Mesenchymal stem cell (in vitro differentiated cells and primary cell): ENCODE measurements around the gene SLC4A1AP.
"Not testable (repeated sequence)": the region's sequence is repeated elsewhere in the genome, so short reads cannot be mapped to it uniquely, and the experiment has no call there.

ENCODE experiments used
- DNase-seq: peaks from one replicate; pipeline ENCODE4 v3.0.0-alpha.2; 2013
- H2AFZ ChIP-seq: one replicate; pipeline ENCODE4 v1.6.1; 2013; ENCODE audit warnings: low read depth, mild to moderate bottlenecking, control low read depth, inconsistent platforms, low read length, moderate library complexity
- H2AK5ac ChIP-seq: 2 replicates; pipeline ENCODE4 v1.6.1; 2013; ENCODE audit warnings: low read length, moderate library complexity, mild to moderate bottlenecking, inconsistent platforms; ENCODE audit not compliant: severe bottlenecking
- H2BK120ac ChIP-seq: one replicate; pipeline ENCODE4 v1.6.1; 2013; ENCODE audit warnings: low read depth, mild to moderate bottlenecking, inconsistent platforms, low read length, moderate library complexity
- H2BK12ac ChIP-seq, 2 experiments: one replicate each; pipeline ENCODE4 v1.6.1; 2013; ENCODE audit warnings: inconsistent platforms in 2 of 2, low read length in 2 of 2, mild to moderate bottlenecking in 2 of 2, moderate library complexity in 2 of 2, control low read depth in 1 of 2
- H2BK15ac ChIP-seq: one replicate; pipeline ENCODE4 v1.6.1; 2013; ENCODE audit warnings: mild to moderate bottlenecking, low read depth, inconsistent platforms; ENCODE audit not compliant: poor library complexity, severe bottlenecking
- H2BK5ac ChIP-seq: 2 replicates; pipeline ENCODE4 v1.6.1; 2013; ENCODE audit warnings: low read depth, mild to moderate bottlenecking, low read length, control low read depth, inconsistent platforms; ENCODE audit not compliant: poor library complexity, severe bottlenecking
- H3K14ac ChIP-seq, 2 experiments: one replicate each; pipeline ENCODE4 v1.6.1; 2013; ENCODE audit warnings: inconsistent platforms in 2 of 2, low read length in 2 of 2, control low read depth in 1 of 2, mild to moderate bottlenecking in 1 of 2, moderate library complexity in 1 of 2
- H3K18ac ChIP-seq, 2 experiments: one replicate each; pipeline ENCODE4 v1.6.1; 2013; ENCODE audit warnings: inconsistent platforms in 2 of 2, low read length in 2 of 2, control low read depth in 1 of 2, low read depth in 1 of 2, mild to moderate bottlenecking in 1 of 2
- H3K23ac ChIP-seq, 2 experiments: one replicate each; pipeline ENCODE4 v1.6.1; 2013; ENCODE audit warnings: inconsistent platforms in 2 of 2, low read length in 2 of 2, mild to moderate bottlenecking in 2 of 2, moderate library complexity in 2 of 2, control low read depth in 1 of 2
- H3K27ac ChIP-seq: 2 replicates; pipeline ENCODE4 v1.5.1; 2013; ENCODE audit warnings: mild to moderate bottlenecking, moderate library complexity, low read length, control low read depth, inconsistent platforms; ENCODE audit not compliant: poor library complexity, severe bottlenecking
- H3K27me3 ChIP-seq, 2 experiments: 2 replicates each; pipeline versions ENCODE4 v1.6.1 to v1.7.0; 2013; ENCODE audit warnings: low read length in 2 of 2, mild to moderate bottlenecking in 2 of 2, moderate library complexity in 2 of 2, control low read depth in 1 of 2, inconsistent platforms in 1 of 2; ENCODE audit not compliant: control insufficient read depth in 1 of 2, insufficient read depth in 1 of 2
- H3K36me3 ChIP-seq, 2 experiments: 2 replicates each; pipeline versions ENCODE4 v1.6.1 to v1.7.0; 2013; ENCODE audit warnings: low read length in 2 of 2, control low read depth in 1 of 2, inconsistent platforms in 1 of 2, low read depth in 1 of 2, mild to moderate bottlenecking in 1 of 2; ENCODE audit not compliant: insufficient read depth in 2 of 2, control insufficient read depth in 1 of 2
- H3K4ac ChIP-seq, 2 experiments: one replicate each; pipeline ENCODE4 v1.6.1; 2013; ENCODE audit warnings: inconsistent platforms in 2 of 2, low read length in 2 of 2, mild to moderate bottlenecking in 2 of 2, moderate library complexity in 2 of 2, control low read depth in 1 of 2, low read depth in 1 of 2
- H3K4me1 ChIP-seq: 2 replicates; pipeline ENCODE4 v1.6.1; 2013; ENCODE audit warnings: low read depth, low read length, control low read depth; ENCODE audit not compliant: control insufficient read depth, insufficient read depth
- H3K4me2 ChIP-seq: 2 replicates; pipeline ENCODE4 v1.6.1; 2013; ENCODE audit warnings: low read length, mild to moderate bottlenecking, inconsistent platforms; ENCODE audit not compliant: poor library complexity, severe bottlenecking
- H3K4me3 ChIP-seq, 2 experiments: 2 replicates each; pipeline versions ENCODE4 v1.5.1 to v1.7.0; 2013; ENCODE audit warnings: low read length in 2 of 2, mild to moderate bottlenecking in 2 of 2, control low read depth in 1 of 2, low read depth in 1 of 2; ENCODE audit not compliant: insufficient read depth in 1 of 2
- H3K79me1 ChIP-seq: replicated peaks from 2 replicates; pipeline ENCODE4 v1.6.1; 2013; ENCODE audit warnings: mild to moderate bottlenecking, control low read depth, low read length, inconsistent platforms; ENCODE audit not compliant: poor library complexity, severe bottlenecking
- H3K9ac ChIP-seq: 2 replicates; pipeline ENCODE4 v1.7.0; 2013; ENCODE audit warnings: mild to moderate bottlenecking, low read length, moderate library complexity
- H3K9me3 ChIP-seq: 2 replicates; pipeline ENCODE4 v1.7.0; 2013; ENCODE audit warnings: mild to moderate bottlenecking, low read length; ENCODE audit not compliant: control insufficient read depth
- H4K8ac ChIP-seq: one replicate; pipeline ENCODE4 v1.6.1; 2013; ENCODE audit warnings: inconsistent platforms, mild to moderate bottlenecking, low read length, moderate library complexity
- H4K91ac ChIP-seq: one replicate; pipeline ENCODE4 v1.6.1; 2013; ENCODE audit warnings: mild to moderate bottlenecking, low read length, inconsistent platforms
- WGBS: methylation state at CpG from one replicate; pipeline ENCODE4 v1.1.7; 2013; ENCODE audit warnings: mixed read lengths; 5-methylcytosine and 5-hydroxymethylcytosine counted together

Gene SLC4A1AP

GRCh38 chr2:27621524-27621923 lies 42.2 kb upstream of the SLC4A1AP start:
- Histone ChIP-seq H2BK12ac (no peak overlapping the region), H2AFZ (no peak overlapping the region), H2BK120ac (no peak overlapping the region), H3K4me3 (no peak overlapping the region), H3K9ac (no peak overlapping the region), H3K27me3 (no peaks in the 10 kb centered on the region), H3K18ac (no peak overlapping the region), H4K91ac (no peak overlapping the region), H3K4ac (no peak overlapping the region), H3K23ac (no peak overlapping the region), H4K8ac (no peak overlapping the region), H3K27ac (peak overlapping the region; percentile 15), H2AK5ac (peak overlapping the region; percentile 94), H2BK5ac (no peak overlapping the region), H3K9me3 (no peaks in the 10 kb centered on the region), H3K4me1 (peaks cover 2% of the 10 kb centered on the region), H3K36me3 (peaks cover 17 to 85% of the 10 kb centered on the region in 2 experiments), H3K14ac (no peak overlapping the region), H3K79me1 (peaks cover 10% of the 10 kb centered on the region), H2BK15ac (no peak overlapping the region), H3K4me2 (no peak overlapping the region)
- no peak for DNase-seq
- WGBS, result 71% methylated on average over 1 of the region's 1 CpG

GRCh38 chr2:27622921-27623384 lies 40.7 kb upstream of the SLC4A1AP start:
- Histone ChIP-seq H2BK12ac (no peak overlapping the region), H3K4me1 (peaks cover 2% of the 10 kb centered on the region), H2BK120ac (no peak overlapping the region), H3K18ac (no peak overlapping the region), H3K27me3 (no peaks in the 10 kb centered on the region), H3K9ac (no peak overlapping the region), H3K27ac (peak overlapping the region; percentile 88), H2AFZ (no peak overlapping the region), H3K23ac (no peak overlapping the region), H4K8ac (no peak overlapping the region), H3K4me2 (no peak overlapping the region), H3K14ac (no peak overlapping the region), H4K91ac (no peak overlapping the region), H2BK5ac (no peak overlapping the region), H3K9me3 (no peaks in the 10 kb centered on the region), H3K4ac (no peak overlapping the region), H3K36me3 (peaks cover 10 to 71% of the 10 kb centered on the region in 2 experiments), H2AK5ac (no peak overlapping the region), H3K4me3 (no peak overlapping the region), H3K79me1 (peaks cover 2% of the 10 kb centered on the region), H2BK15ac (no peak overlapping the region)
- peak; percentile 56 for DNase-seq
- 10% methylated on average over 2 of the region's 3 CpGs for WGBS

GRCh38 chr2:27624943-27625342 lies 38.7 kb upstream of the SLC4A1AP start:
- Histone ChIP-seq H4K91ac (no peak overlapping the region), H2BK12ac (no peak overlapping the region), H3K4ac (no peak overlapping the region), H3K4me3 (no peak overlapping the region), H3K4me2 (no peak overlapping the region), H2AFZ (no peak overlapping the region), H3K27me3 (no peaks in the 10 kb centered on the region), H3K9ac (no peak overlapping the region), H2BK5ac (no peak overlapping the region), H3K18ac (no peak overlapping the region), H3K36me3 (peaks cover 9 to 55% of the 10 kb centered on the region in 2 experiments), H3K9me3 (no peaks in the 10 kb centered on the region), H3K23ac (no peak overlapping the region), H2BK120ac (no peak overlapping the region), H2AK5ac (no peak overlapping the region), H3K79me1 (peaks cover 8% of the 10 kb centered on the region), H3K4me1 (peaks cover 5% of the 10 kb centered on the region), H3K27ac (no peak overlapping the region), H2BK15ac (no peak overlapping the region), H4K8ac (no peak overlapping the region), H3K14ac (no peak overlapping the region)
- DNase-seq, result no peak

- not testable (repeated sequence) for H3K4me3 ChIP-seq, H2BK15ac ChIP-seq, H3K9ac ChIP-seq, H3K79me1 ChIP-seq, H3K14ac ChIP-seq, H2BK120ac ChIP-seq, H3K27me3 ChIP-seq, H4K8ac ChIP-seq, H3K9me3 ChIP-seq, H3K23ac ChIP-seq, H2BK5ac ChIP-seq, H3K4me2 ChIP-seq, H4K91ac ChIP-seq, H3K4ac ChIP-seq, H3K18ac ChIP-seq, H2BK12ac ChIP-seq, DNase-seq, H2AFZ ChIP-seq, H3K4me1 ChIP-seq
- H3K27ac ChIP-seq, result peak overlapping the region; percentile 98
- peaks cover 5 to 50% of the 10 kb centered on the region in 2 experiments for H3K36me3 ChIP-seq
- H2AK5ac ChIP-seq, result peak overlapping the region; percentile 69
- no CpG with 5 or more reads among the region's 1 CpG for WGBS
Measured at GRCh38 chr2:27626323-27626722, 37.4 kb upstream of the SLC4A1AP start.
